ENCODE data around the gene TXNRD2. TPM values are rescaled to one million over a fixed set of nuclear protein-coding genes. Genes with fewer than 3 reads are reported as not detected.
"Not testable (repeated sequence)": the region's sequence is repeated elsewhere in the genome, so short reads cannot be mapped to it uniquely, and the experiment has no call there.

Gene TXNRD2
- total and polyA plus RNA-seq, 2 donors = 14.5 to 18.1 TPM

GRCh38 chr22:19936513-19936912, 5.1 kb downstream of the TXNRD2 start:
- Histone ChIP-seq H3K36me3 (ENCODE audit: insufficient read depth) (no peaks in the 10 kb centered on the region), H3K4me1 (ENCODE audit: insufficient read depth) (peaks cover 3% of the 10 kb centered on the region), H3K4me3 (ENCODE audit: low read depth, low read length) (no peak overlapping the region), H3K27ac (ENCODE audit: low read depth) (no peak overlapping the region)
- WGBS = 95% methylated on average over 7 of the region's 7 CpGs
- no peak for DNase-seq (ENCODE audit: extremely low spot score)

GRCh38 chr22:19935123-19935718, 6.4 kb downstream of the TXNRD2 start:
- not testable (repeated sequence) for H3K27ac ChIP-seq (ENCODE audit: low read depth); H3K36me3 ChIP-seq (ENCODE audit: insufficient read depth); DNase-seq (ENCODE audit: extremely low spot score); H3K4me3 ChIP-seq (ENCODE audit: low read depth, low read length); H3K4me1 ChIP-seq (ENCODE audit: insufficient read depth)
- WGBS = 88% methylated on average over 11 of the region's 11 CpGs

GRCh38 chr22:19933341-19934241, 8.0 kb downstream of the TXNRD2 start:
- Histone ChIP-seq H3K27ac (ENCODE audit: low read depth) (no peak overlapping the region), H3K4me1 (ENCODE audit: insufficient read depth) (no peaks in the 10 kb centered on the region), H3K36me3 (ENCODE audit: insufficient read depth) (no peaks in the 10 kb centered on the region), H3K4me3 (ENCODE audit: low read depth, low read length) (no peak overlapping the region)
- no peak for DNase-seq (ENCODE audit: extremely low spot score)
- 88% methylated on average over 9 of the region's 9 CpGs for WGBS

- Histone ChIP-seq H3K4me3 (ENCODE audit: low read depth, low read length) (no peak overlapping the region), H3K27ac (ENCODE audit: low read depth) (no peak overlapping the region), H3K36me3 (ENCODE audit: insufficient read depth) (no peaks in the 10 kb centered on the region), H3K4me1 (ENCODE audit: insufficient read depth) (no peaks in the 10 kb centered on the region)
- no peak for DNase-seq (ENCODE audit: extremely low spot score)
- WGBS = 78% methylated on average over 12 of the region's 12 CpGs
Measured at GRCh38 chr22:19932367-19933206, 9.0 kb downstream of the TXNRD2 start.

GRCh38 chr22:19931514-19931913, 10.1 kb downstream of the TXNRD2 start:
- Histone ChIP-seq H3K36me3 (ENCODE audit: insufficient read depth) (no peaks in the 10 kb centered on the region), H3K4me3 (ENCODE audit: low read depth, low read length) (no peak overlapping the region), H3K27ac (ENCODE audit: low read depth) (no peak overlapping the region), H3K4me1 (ENCODE audit: insufficient read depth) (no peaks in the 10 kb centered on the region)
- 97% methylated on average over 8 of the region's 8 CpGs for WGBS
- no peak for DNase-seq (ENCODE audit: extremely low spot score)

GRCh38 chr22:19930551-19931486, 10.8 kb downstream of the TXNRD2 start:
- 90% methylated on average over 21 of the region's 21 CpGs for WGBS
- Histone ChIP-seq H3K4me1 (ENCODE audit: insufficient read depth) (no peaks in the 10 kb centered on the region), H3K36me3 (ENCODE audit: insufficient read depth) (no peaks in the 10 kb centered on the region), H3K27ac (ENCODE audit: low read depth) (no peak overlapping the region), H3K4me3 (ENCODE audit: low read depth, low read length) (no peak overlapping the region)
- DNase-seq (ENCODE audit: extremely low spot score) = no peak

- no peaks in the 10 kb centered on the region for H3K36me3 ChIP-seq (ENCODE audit: insufficient read depth)
- no peak overlapping the region for H3K4me3 ChIP-seq (ENCODE audit: low read depth, low read length)
- no peak for DNase-seq (ENCODE audit: extremely low spot score)
- no peak overlapping the region for H3K27ac ChIP-seq (ENCODE audit: low read depth)
- H3K4me1 ChIP-seq (ENCODE audit: insufficient read depth) = no peaks in the 10 kb centered on the region
- 93% methylated on average over 21 of the region's 21 CpGs for WGBS
Measured at GRCh38 chr22:19929586-19930550, 11.8 kb downstream of the TXNRD2 start.

- DNase-seq (ENCODE audit: extremely low spot score) = no peak
- no peak overlapping the region for H3K27ac ChIP-seq (ENCODE audit: low read depth)
- no peaks in the 10 kb centered on the region for H3K36me3 ChIP-seq (ENCODE audit: insufficient read depth)
- no peaks in the 10 kb centered on the region for H3K4me1 ChIP-seq (ENCODE audit: insufficient read depth)
- WGBS = 82% methylated on average over 11 of the region's 11 CpGs
- no peak overlapping the region for H3K4me3 ChIP-seq (ENCODE audit: low read depth, low read length)
Measured at GRCh38 chr22:19928207-19928606, 13.4 kb downstream of the TXNRD2 start.

GRCh38 chr22:19927696-19928095, 13.9 kb downstream of the TXNRD2 start:
- H3K4me1 ChIP-seq (ENCODE audit: insufficient read depth) = no peaks in the 10 kb centered on the region
- WGBS = 90% methylated on average over 7 of the region's 7 CpGs
- H3K36me3 ChIP-seq (ENCODE audit: insufficient read depth) = no peaks in the 10 kb centered on the region
- no peak for DNase-seq (ENCODE audit: extremely low spot score)
- no peak overlapping the region for H3K4me3 ChIP-seq (ENCODE audit: low read depth, low read length)
- no peak overlapping the region for H3K27ac ChIP-seq (ENCODE audit: low read depth)

GRCh38 chr22:19926028-19926427, 15.6 kb downstream of the TXNRD2 start:
- H3K36me3 ChIP-seq (ENCODE audit: insufficient read depth); H3K4me3 ChIP-seq (ENCODE audit: low read depth, low read length): not testable (repeated sequence)
- WGBS = 88% methylated on average over 11 of the region's 11 CpGs

GRCh38 chr22:19923914-19924513, 17.6 kb downstream of the TXNRD2 start:
- WGBS = 88% methylated on average over 12 of the region's 12 CpGs
- no peak overlapping the region for H3K27ac ChIP-seq (ENCODE audit: low read depth)
- H3K36me3 ChIP-seq (ENCODE audit: insufficient read depth) = no peaks in the 10 kb centered on the region
- no peak for DNase-seq (ENCODE audit: extremely low spot score)
- no peaks in the 10 kb centered on the region for H3K4me1 ChIP-seq (ENCODE audit: insufficient read depth)
- no peak overlapping the region for H3K4me3 ChIP-seq (ENCODE audit: low read depth, low read length)

More at GRCh38 chr22:19926028-19926427, 15.6 kb downstream of the TXNRD2 start:
- not testable (repeated sequence) for H3K4me1 ChIP-seq (ENCODE audit: insufficient read depth); H3K27ac ChIP-seq (ENCODE audit: low read depth); DNase-seq (ENCODE audit: extremely low spot score)
